Trophoblast cell (in vitro differentiated cells and primary cell): ENCODE measurements around the gene CHFR.

Experiments used
- DNase-seq, 2 donors: peaks; one replicate each; pipeline ENCODE4 v3.0.0-alpha.2; 2016
- H2AFZ ChIP-seq: 2 replicates; pipeline ENCODE4 v1.6.1; 2013; ENCODE audit warnings: low read length, moderate library complexity, mild to moderate bottlenecking; ENCODE audit not compliant: insufficient read depth, poor library complexity
- H2AK5ac ChIP-seq: 2 replicates; pipeline ENCODE4 v1.6.1; 2013; ENCODE audit warnings: mild to moderate bottlenecking, low read length
- H2BK120ac ChIP-seq: 2 replicates; pipeline ENCODE4 v1.6.1; 2013; ENCODE audit warnings: low read length, mild to moderate bottlenecking, moderate library complexity; ENCODE audit not compliant: insufficient read depth, poor library complexity
- H2BK12ac ChIP-seq: 2 replicates; pipeline ENCODE4 v1.6.1; 2013; ENCODE audit warnings: mild to moderate bottlenecking, low read length, moderate library complexity
- H2BK5ac ChIP-seq: 2 replicates; pipeline ENCODE4 v1.6.1; 2013; ENCODE audit warnings: low read length, low read depth, moderate library complexity, mild to moderate bottlenecking; ENCODE audit not compliant: poor library complexity
- H3K14ac ChIP-seq: 2 replicates; pipeline ENCODE4 v1.6.1; 2013; ENCODE audit warnings: mild to moderate bottlenecking, low read length
- H3K18ac ChIP-seq: 2 replicates; pipeline ENCODE4 v1.6.1; 2013; ENCODE audit warnings: mild to moderate bottlenecking, low read length
- H3K23ac ChIP-seq: 2 replicates; pipeline ENCODE4 v1.6.1; 2013; ENCODE audit warnings: low read length
- H3K27ac ChIP-seq: 2 replicates; pipeline ENCODE4 v1.5.1; 2013; ENCODE audit warnings: low read depth, mild to moderate bottlenecking, inconsistent platforms, low read length, moderate library complexity
- H3K27me3 ChIP-seq: 2 replicates; pipeline ENCODE4 v1.6.1; 2013; ENCODE audit warnings: inconsistent platforms, mild to moderate bottlenecking, low read length, moderate library complexity; ENCODE audit not compliant: insufficient read depth
- H3K36me3 ChIP-seq, 2 experiments: 1 replicate in 1 of 2; 2 replicates in 1 of 2; pipeline ENCODE4 v1.6.1; 2013; ENCODE audit warnings: low read length in 2 of 2, mild to moderate bottlenecking in 2 of 2, moderate library complexity in 1 of 2; ENCODE audit not compliant: insufficient read depth in 2 of 2, control insufficient read depth in 1 of 2
- H3K4ac ChIP-seq: 2 replicates; pipeline ENCODE4 v1.6.1; 2013; ENCODE audit warnings: low read depth, mild to moderate bottlenecking, low read length, moderate library complexity
- H3K4me1 ChIP-seq, 2 experiments: 1 replicate in 1 of 2; 2 replicates in 1 of 2; pipeline ENCODE4 v1.6.1; 2013; ENCODE audit warnings: low read length in 2 of 2, mild to moderate bottlenecking in 2 of 2, moderate library complexity in 1 of 2; ENCODE audit not compliant: insufficient read depth in 2 of 2, control insufficient read depth in 1 of 2
- H3K4me2 ChIP-seq: 2 replicates; pipeline ENCODE4 v1.6.1; 2013; ENCODE audit warnings: inconsistent platforms, mild to moderate bottlenecking, low read length, moderate library complexity
- H3K4me3 ChIP-seq: 2 replicates; pipeline ENCODE4 v1.5.1; 2013; ENCODE audit warnings: mild to moderate bottlenecking, low read depth, low read length, inconsistent platforms
- H3K79me1 ChIP-seq: one replicate; pipeline ENCODE4 v1.6.1; 2013; ENCODE audit warnings: low read length
- H3K79me2 ChIP-seq: 2 replicates; pipeline ENCODE4 v1.6.1; 2013; ENCODE audit warnings: low read length, mild to moderate bottlenecking; ENCODE audit not compliant: control insufficient read depth, insufficient read depth, poor library complexity
- H3K9ac ChIP-seq: 2 replicates; pipeline ENCODE4 v1.6.1; 2013; ENCODE audit warnings: mild to moderate bottlenecking, low read length
- H3K9me3 ChIP-seq: 2 replicates; pipeline ENCODE4 v1.6.1; 2013; ENCODE audit warnings: low read depth, mild to moderate bottlenecking, control low read depth, inconsistent platforms, low read length; ENCODE audit not compliant: insufficient read depth
- H4K12ac ChIP-seq: 2 replicates; pipeline ENCODE4 v1.6.1; 2013; ENCODE audit warnings: low read depth, mild to moderate bottlenecking, low read length, moderate library complexity
- H4K8ac ChIP-seq: 2 replicates; pipeline ENCODE4 v1.6.1; 2013; ENCODE audit warnings: low read depth, mild to moderate bottlenecking, low read length, moderate library complexity
- H4K91ac ChIP-seq: one replicate; pipeline ENCODE4 v1.6.1; 2013; ENCODE audit warnings: low read depth, mild to moderate bottlenecking, low read length, moderate library complexity
- WGBS: extraction: QIAGEN DNeasy Blood & Tissue Kit; methylation state at CpG from one replicate; pipeline ENCODE4 v1.1.7; 2013; ENCODE audit warnings: missing lambda C conversion rate; ENCODE audit not compliant: insufficient read length, insufficient coverage; ENCODE audit errors: extremely low coverage; 5-methylcytosine and 5-hydroxymethylcytosine counted together

The CHFR gene

GRCh38 chr12:132825861-132826260 lies 61.5 kb downstream of the CHFR start:
- no peak overlapping the region for H2BK5ac ChIP-seq
- no CpG with 5 or more reads among the region's 16 CpGs for whole genome bisulfite sequencing
- H3K9ac ChIP-seq: no peak overlapping the region
- H3K23ac ChIP-seq: no peak overlapping the region
- H2AK5ac ChIP-seq: no peak overlapping the region
- peaks cover 0 to 3% of the 10 kb centered on the region in 2 experiments for H3K4me1 ChIP-seq
- no peak overlapping the region for H2BK12ac ChIP-seq
- H3K27ac ChIP-seq: no peak overlapping the region
- peaks cover 3% of the 10 kb centered on the region for H3K9me3 ChIP-seq
- H3K79me1 ChIP-seq: peaks cover 11% of the 10 kb centered on the region
- no peak overlapping the region for H3K18ac ChIP-seq
- no peak overlapping the region for H3K14ac ChIP-seq
- no peak for DNase-seq
- H2AFZ ChIP-seq: no peak overlapping the region
- no peak overlapping the region for H3K4me3 ChIP-seq
- H3K36me3 ChIP-seq: peaks cover 37 to 44% of the 10 kb centered on the region in 2 experiments
- no peaks in the 10 kb centered on the region for H3K27me3 ChIP-seq
- peaks cover 17% of the 10 kb centered on the region for H3K79me2 ChIP-seq
- peak overlapping the region; percentile 65 for H3K4ac ChIP-seq
- no peak overlapping the region for H2BK120ac ChIP-seq
- no peak overlapping the region for H4K91ac ChIP-seq
- H4K8ac ChIP-seq: no peak overlapping the region
- H3K4me2 ChIP-seq: no peak overlapping the region
- no peak overlapping the region for H4K12ac ChIP-seq

GRCh38 chr12:132825089-132825488 lies 62.3 kb downstream of the CHFR start:
- no peaks in the 10 kb centered on the region for H3K27me3 ChIP-seq
- peaks cover 42 to 50% of the 10 kb centered on the region in 2 experiments for H3K36me3 ChIP-seq
- no peak overlapping the region for H2AFZ ChIP-seq
- H3K23ac ChIP-seq: no peak overlapping the region
- no peak overlapping the region for H2AK5ac ChIP-seq
- DNase-seq: no peak
- H3K79me1 ChIP-seq: peaks cover 11% of the 10 kb centered on the region
- no peak overlapping the region for H3K4me2 ChIP-seq
- no peak overlapping the region for H2BK5ac ChIP-seq
- H3K18ac ChIP-seq: no peak overlapping the region
- no peak overlapping the region for H2BK120ac ChIP-seq
- no peak overlapping the region for H3K14ac ChIP-seq
- no peak overlapping the region for H3K9ac ChIP-seq
- H3K4me3 ChIP-seq: no peak overlapping the region
- peaks cover 0 to 3% of the 10 kb centered on the region in 2 experiments for H3K4me1 ChIP-seq
- H3K79me2 ChIP-seq: peaks cover 17% of the 10 kb centered on the region
- H3K9me3 ChIP-seq: peaks cover 3% of the 10 kb centered on the region
- H3K27ac ChIP-seq: no peak overlapping the region
- peak overlapping the region; percentile 24 for H3K4ac ChIP-seq
- H4K8ac ChIP-seq: no peak overlapping the region
- no peak overlapping the region for H2BK12ac ChIP-seq
- no peak overlapping the region for H4K91ac ChIP-seq
- WGBS: no CpG with 5 or more reads among the region's 18 CpGs
- no peak overlapping the region for H4K12ac ChIP-seq

GRCh38 chr12:132824053-132824452 lies 63.4 kb downstream of the CHFR start:
- Histone ChIP-seq H3K18ac (no peak overlapping the region), H3K23ac (no peak overlapping the region), H2BK120ac (no peak overlapping the region), H2BK12ac (no peak overlapping the region), H3K4ac (no peak overlapping the region), H3K4me3 (no peak overlapping the region), H3K27ac (no peak overlapping the region), H3K4me2 (no peak overlapping the region), H3K4me1 (peaks cover 0 to 3% of the 10 kb centered on the region in 2 experiments), H4K12ac (no peak overlapping the region), H3K14ac (no peak overlapping the region), H3K9ac (no peak overlapping the region), H3K79me1 (peaks cover 9% of the 10 kb centered on the region), H3K27me3 (no peaks in the 10 kb centered on the region), H4K8ac (no peak overlapping the region), H3K79me2 (peaks cover 17% of the 10 kb centered on the region), H2AK5ac (no peak overlapping the region), H3K36me3 (peaks cover 52 to 59% of the 10 kb centered on the region in 2 experiments), H4K91ac (no peak overlapping the region), H2AFZ (no peak overlapping the region), H2BK5ac (no peak overlapping the region), H3K9me3 (peaks cover 3% of the 10 kb centered on the region)
- no peak for DNase-seq
- WGBS: no CpG with 5 or more reads among the region's 7 CpGs

GRCh38 chr12:132818562-132818961 lies 68.8 kb downstream of the CHFR start:
- Histone ChIP-seq H3K27ac (no peak overlapping the region), H2BK5ac (no peak overlapping the region), H3K9me3 (no peaks in the 10 kb centered on the region), H3K4me2 (no peak overlapping the region), H3K4me3 (no peak overlapping the region), H2BK12ac (no peak overlapping the region), H4K91ac (no peak overlapping the region), H3K23ac (no peak overlapping the region), H3K36me3 (peaks cover 70 to 73% of the 10 kb centered on the region in 2 experiments), H3K27me3 (no peaks in the 10 kb centered on the region), H3K4ac (no peak overlapping the region), H3K79me2 (no peaks in the 10 kb centered on the region), H3K9ac (no peak overlapping the region), H2AFZ (no peak overlapping the region), H4K12ac (no peak overlapping the region), H2AK5ac (no peak overlapping the region), H3K18ac (no peak overlapping the region), H3K14ac (no peak overlapping the region), H2BK120ac (no peak overlapping the region), H3K79me1 (no peaks in the 10 kb centered on the region), H3K4me1 (no peaks in the 10 kb centered on the region), H4K8ac (no peak overlapping the region)
- no peak for DNase-seq
- WGBS: no CpG with 5 or more reads among the region's 8 CpGs
